WI38 (cell line): ENCODE data around the gene SEMA6A.

ENCODE experiments used
- H3K4me3 ChIP-seq: 2 replicates; pipeline ENCODE4 v1.5.1; 2011; ENCODE audit warnings: low read depth, mild to moderate bottlenecking, control low read depth, low read length
- TF ChIP-seq, protein P1 (sequence below): IDR thresholded peaks from 2 replicates; pipeline ENCODE4 v1.5.1; 2012; ENCODE audit warnings: low read depth, mild to moderate bottlenecking, control low read depth, low read length

Gene SEMA6A

GRCh38 chr5:116510517-116510916 lies 64.1 kb downstream of the SEMA6A start:
- H3K4me3 ChIP-seq, result no peak overlapping the region
- TF ChIP-seq, protein P1, sequence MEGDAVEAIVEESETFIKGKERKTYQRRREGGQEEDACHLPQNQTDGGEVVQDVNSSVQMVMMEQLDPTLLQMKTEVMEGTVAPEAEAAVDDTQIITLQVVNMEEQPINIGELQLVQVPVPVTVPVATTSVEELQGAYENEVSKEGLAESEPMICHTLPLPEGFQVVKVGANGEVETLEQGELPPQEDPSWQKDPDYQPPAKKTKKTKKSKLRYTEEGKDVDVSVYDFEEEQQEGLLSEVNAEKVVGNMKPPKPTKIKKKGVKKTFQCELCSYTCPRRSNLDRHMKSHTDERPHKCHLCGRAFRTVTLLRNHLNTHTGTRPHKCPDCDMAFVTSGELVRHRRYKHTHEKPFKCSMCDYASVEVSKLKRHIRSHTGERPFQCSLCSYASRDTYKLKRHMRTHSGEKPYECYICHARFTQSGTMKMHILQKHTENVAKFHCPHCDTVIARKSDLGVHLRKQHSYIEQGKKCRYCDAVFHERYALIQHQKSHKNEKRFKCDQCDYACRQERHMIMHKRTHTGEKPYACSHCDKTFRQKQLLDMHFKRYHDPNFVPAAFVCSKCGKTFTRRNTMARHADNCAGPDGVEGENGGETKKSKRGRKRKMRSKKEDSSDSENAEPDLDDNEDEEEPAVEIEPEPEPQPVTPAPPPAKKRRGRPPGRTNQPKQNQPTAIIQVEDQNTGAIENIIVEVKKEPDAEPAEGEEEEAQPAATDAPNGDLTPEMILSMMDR, result no peak

DNA sequence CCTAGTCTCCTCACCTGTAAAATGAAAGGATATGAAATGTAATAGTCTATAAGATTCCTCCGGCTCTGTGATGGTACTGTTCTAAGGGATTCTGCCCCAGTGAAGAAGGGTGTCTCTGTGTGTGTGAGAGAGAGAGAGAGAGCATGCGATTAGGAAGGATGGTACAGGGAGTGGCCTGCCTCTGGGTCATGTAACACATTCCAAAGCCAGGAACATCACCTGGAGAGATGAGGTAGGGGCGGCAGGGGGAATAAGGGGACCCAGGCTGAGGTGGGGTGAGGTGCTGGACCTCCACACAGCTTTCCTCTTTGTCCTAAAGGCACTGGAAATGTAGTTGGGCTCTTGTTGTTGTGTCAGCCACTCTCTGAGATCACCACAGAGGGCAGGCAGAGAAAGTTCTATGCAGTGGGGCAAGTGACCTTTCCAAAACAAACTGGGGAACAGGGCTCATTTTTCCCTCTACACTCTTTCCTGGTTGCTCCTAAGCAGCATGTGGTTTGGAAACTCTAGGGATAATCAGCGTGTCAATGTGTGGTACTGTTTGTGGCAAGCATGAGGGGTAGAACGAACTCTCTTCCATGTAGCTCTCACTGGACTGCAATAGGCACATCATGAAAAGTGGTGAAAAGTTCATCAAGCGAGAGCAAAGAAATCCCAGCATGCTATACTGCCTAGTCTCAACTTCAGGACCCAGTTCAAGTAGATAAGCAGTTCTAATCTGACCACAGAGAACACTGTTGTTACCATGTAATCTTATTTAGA lies 65.0 kb downstream of the SEMA6A start:
- H3K4me3 ChIP-seq, result no peak overlapping the region
- TF ChIP-seq, protein P1, result no peak

DNA sequence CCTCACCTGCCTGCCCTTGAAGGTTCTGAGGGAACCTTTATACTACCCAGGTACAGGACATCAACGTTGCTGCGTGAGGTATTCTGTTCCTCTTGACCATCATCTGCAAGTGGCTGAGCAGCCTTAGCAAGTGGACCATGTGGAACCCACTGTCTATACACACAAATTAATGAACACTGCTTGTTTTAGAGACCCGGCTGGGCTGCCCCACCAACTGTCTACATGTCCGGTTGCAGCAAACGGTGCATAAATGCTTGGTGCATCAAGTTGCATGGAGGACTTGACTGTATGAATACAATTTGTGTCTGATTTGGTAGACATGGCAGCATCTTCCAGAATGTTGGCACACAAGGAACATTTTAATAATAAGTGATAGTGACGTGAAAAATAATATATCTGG lies 65.8 kb downstream of the SEMA6A start:
- no peak overlapping the region for H3K4me3 ChIP-seq
- TF ChIP-seq, protein P1, result no peak

DNA sequence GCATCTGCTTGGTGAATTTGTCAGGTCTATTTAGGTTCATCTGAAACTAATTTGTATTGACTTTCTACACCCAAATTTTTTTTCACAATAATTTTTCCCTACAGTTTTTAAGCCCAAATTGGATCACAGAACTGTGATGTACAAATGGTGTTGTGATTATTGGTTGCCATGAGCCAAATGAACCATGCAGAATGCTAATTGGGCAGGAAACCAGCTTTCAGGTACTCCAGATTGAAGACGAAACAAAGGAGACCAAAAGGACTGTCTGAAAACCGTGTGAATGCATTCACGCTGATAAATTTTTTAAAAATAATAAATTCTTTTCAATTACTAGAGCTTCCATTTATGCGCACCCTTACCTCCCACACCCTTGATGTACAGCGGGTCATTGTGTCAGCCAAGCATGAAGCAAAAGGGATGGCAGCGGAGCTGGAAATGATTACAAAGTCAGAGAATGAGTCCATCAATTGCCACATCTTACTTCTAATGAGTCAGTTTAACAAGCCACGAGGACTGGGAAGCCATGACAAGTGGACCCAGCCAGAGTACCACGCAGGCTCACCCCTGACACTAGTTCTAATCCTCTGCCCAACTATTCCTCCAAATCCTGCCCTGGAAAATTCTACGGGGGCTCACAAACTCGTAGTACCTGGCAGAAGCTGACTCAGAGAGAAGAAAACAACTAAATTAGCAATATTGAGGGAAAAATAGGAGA lies 66.5 kb downstream of the SEMA6A start:
- TF ChIP-seq, protein P1, result no peak
- no peak overlapping the region for H3K4me3 ChIP-seq

- TF ChIP-seq, protein P1, result no peak
Measured at GRCh38 chr5:116507051-116507537, 67.5 kb downstream of the SEMA6A start.

DNA sequence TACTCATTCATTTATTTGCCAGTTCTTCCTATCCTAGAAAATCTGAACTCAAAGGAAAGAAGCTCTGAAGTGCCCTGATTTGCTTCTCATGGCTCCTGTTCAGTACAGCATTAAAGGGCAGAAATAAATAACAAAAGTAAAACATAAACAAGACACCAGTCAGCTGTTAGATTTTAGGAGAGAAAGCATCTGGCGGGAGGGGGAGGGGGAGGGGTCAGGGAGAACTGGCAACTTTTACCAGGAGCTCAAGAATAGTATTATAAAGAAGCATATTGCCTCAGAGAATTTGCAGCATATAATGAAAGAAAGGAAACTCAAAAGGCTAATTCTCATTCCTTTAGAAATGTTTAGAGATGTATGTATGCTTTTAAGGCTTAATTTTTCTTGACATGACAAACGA lies 68.1 kb downstream of the SEMA6A start:
- H3K4me3 ChIP-seq, result no peak overlapping the region
- TF ChIP-seq, protein P1, result no peak

More at GRCh38 chr5:116507051-116507537, 67.5 kb downstream of the SEMA6A start:
- H3K4me3 ChIP-seq, result no peak overlapping the region
